WTC11 (cell line): ENCODE measurements around the gene TP53AIP1. TPM values are rescaled to one million over a fixed set of nuclear protein-coding genes. Genes with fewer than 3 reads are reported as not detected.

Experiments used
- ATAC-seq: fragments of 200-7000 bp; cut with Tn5 transposase; 2 replicates; pipeline ENCODE4 v1.10.0; 2021; ENCODE audit warnings: mild to moderate bottlenecking, moderate library complexity
- CTCF ChIA-PET: fragments of 300-600 bp; sonication (Branson Sonifier 250); formaldehyde crosslinking; loops from one replicate; lab custom pipeline; 2021; ENCODE audit warnings: antibody characterized with exemption; lab: Charles Lee
- POLR2A ChIA-PET: fragments of 350-600 bp; sonication (Branson Sonifier 250); formaldehyde crosslinking; loops from one replicate; lab custom pipeline; 2021; ENCODE audit warnings: antibody characterized with exemption; lab: Charles Lee
- DNase-seq: peaks from one replicate; pipeline ENCODE4 v3.0.0; 2021; ENCODE audit warnings: low spot score
- H3K27ac Mint-ChIP-seq: 2 replicates; pipeline ENCODE4 v1.8.0; 2021; ENCODE audit warnings: mixed read lengths
- H3K27me3 Mint-ChIP-seq: 2 replicates; pipeline ENCODE4 v1.8.0; 2021; ENCODE audit warnings: low read depth, mild to moderate bottlenecking, moderate library complexity, mixed read lengths
- H3K36me3 Mint-ChIP-seq: 2 replicates; pipeline ENCODE4 v1.8.0; 2021; ENCODE audit warnings: mixed read lengths
- H3K4me1 Mint-ChIP-seq: 2 replicates; pipeline ENCODE4 v1.8.0; 2022; ENCODE audit warnings: mixed read lengths
- H3K4me3 Mint-ChIP-seq: 2 replicates; pipeline ENCODE4 v1.8.0; 2021; ENCODE audit warnings: mild to moderate bottlenecking, moderate library complexity, mixed read lengths
- H3K9me3 Mint-ChIP-seq: 2 replicates; pipeline ENCODE4 v1.8.0; 2021; ENCODE audit warnings: mixed read lengths
- ARID4B ChIP-seq: sonication (generic); formaldehyde crosslinking; IDR thresholded peaks from 2 replicates; pipeline ENCODE4 v1.8.0; 2023; ENCODE audit warnings: missing genetic modification reagents, mild to moderate bottlenecking, borderline replicate concordance
- CREM ChIP-seq: sonication (generic); formaldehyde crosslinking; IDR thresholded peaks from 2 replicates; pipeline ENCODE4 v1.8.1; 2022; ENCODE audit warnings: mild to moderate bottlenecking, missing genetic modification reagents, moderate library complexity
- ELF4 ChIP-seq: sonication (generic); formaldehyde crosslinking; IDR thresholded peaks from 2 replicates; pipeline ENCODE4 v1.8.1; 2022; ENCODE audit warnings: low read depth, mild to moderate bottlenecking, moderate library complexity, missing genetic modification reagents
- GABPB1 ChIP-seq: sonication (generic); formaldehyde crosslinking; IDR thresholded peaks from 2 replicates; pipeline ENCODE4 v1.8.1; 2023; ENCODE audit warnings: mild to moderate bottlenecking, missing genetic modification reagents
- JAZF1 ChIP-seq: fragments of 250-450 bp; sonication (Bioruptor Pico); IDR thresholded peaks from 2 replicates; pipeline ENCODE4 v1.9.0; 2021; ENCODE audit warnings: moderate library complexity, mild to moderate bottlenecking, inconsistent platforms
- KAT7 ChIP-seq: sonication (generic); formaldehyde crosslinking; IDR thresholded peaks from 2 replicates; pipeline ENCODE4 v1.8.1; 2023; ENCODE audit warnings: missing genetic modification reagents, mild to moderate bottlenecking, borderline replicate concordance
- PRDM15 ChIP-seq: sonication (generic); formaldehyde crosslinking; IDR thresholded peaks from 2 replicates; pipeline ENCODE4 v1.8.0; 2022; ENCODE audit warnings: missing genetic modification reagents
- RORB ChIP-seq: fragments of 250-450 bp; sonication (Bioruptor Pico); IDR thresholded peaks from 2 replicates; pipeline ENCODE4 v1.9.0; 2021; ENCODE audit warnings: mild to moderate bottlenecking
- ZNF121 ChIP-seq: sonication (generic); formaldehyde crosslinking; IDR thresholded peaks from 2 replicates; pipeline ENCODE4 v1.8.0; 2023; ENCODE audit warnings: missing genetic modification reagents
- ZNF281 ChIP-seq: sonication (generic); formaldehyde crosslinking; IDR thresholded peaks from 2 replicates; pipeline ENCODE4 v1.8.0; 2023; ENCODE audit warnings: mild to moderate bottlenecking, missing genetic modification reagents
- ZNF317 ChIP-seq: sonication (generic); formaldehyde crosslinking; IDR thresholded peaks from 2 replicates; pipeline ENCODE4 v1.8.1; 2023; ENCODE audit warnings: low read depth, mild to moderate bottlenecking, moderate library complexity, missing genetic modification reagents, borderline replicate concordance
- ZNF396 ChIP-seq: fragments of 250-450 bp; sonication (Bioruptor Pico); IDR thresholded peaks from 2 replicates; pipeline ENCODE4 v1.8.0; 2021; ENCODE audit warnings: mild to moderate bottlenecking, moderate library complexity, borderline replicate concordance
- ZNF423 ChIP-seq: fragments of 250-450 bp; sonication (Bioruptor Pico); IDR thresholded peaks from 2 replicates; pipeline ENCODE4 v2.1.2; 2022; ENCODE audit warnings: mild to moderate bottlenecking, moderate library complexity
- ZNF512 ChIP-seq: sonication (generic); formaldehyde crosslinking; IDR thresholded peaks from 2 replicates; pipeline ENCODE4 v1.8.1; 2022; ENCODE audit warnings: missing genetic modification reagents, borderline replicate concordance
- ZNF671 ChIP-seq: fragments of 250-450 bp; sonication (Bioruptor Pico); IDR thresholded peaks from 2 replicates; pipeline ENCODE4 v1.8.0; 2021; ENCODE audit warnings: mild to moderate bottlenecking
- total RNA-seq: library from RNA; stranded (reverse); gene quantifications from 3 replicates; pipeline ENCODE4 v1.2.3, GENCODE V29; 2021

TP53AIP1 gene
- total RNA-seq, 1 experiment from 2014 or later = 0.07 TPM

GRCh38 chr11:128892866-128893565 lies 49.7 kb downstream of the TP53AIP1 start:
- H3K4me3 Mint-ChIP-seq = no peak overlapping the region
- no peaks in the 10 kb centered on the region for H3K9me3 Mint-ChIP-seq
- ChIA-PET POLR2A (interaction anchor here (0.9 to 1.9 kb wide), 2 partner anchors 9 kb away, joined by 3 to 8 read pairs; no protein-coding TSS in a partner anchor), CTCF (interaction anchor here (0.9 to 10.8 kb wide), 6 partner anchors 8 to 63 kb away, joined by 3 to 245 read pairs (median 17); no protein-coding TSS in a partner anchor)
- peaks cover 92% of the 10 kb centered on the region for H3K27me3 Mint-ChIP-seq
- ATAC-seq (no peak), DNase-seq (no peak)
- peaks cover 24% of the 10 kb centered on the region for H3K4me1 Mint-ChIP-seq
- H3K27ac Mint-ChIP-seq = no peak overlapping the region
- no peak for TF ChIP-seq RORB
- no peak for TF ChIP-seq KAT7 (CRISPR knock-in tag)
- TF ChIP-seq ELF4 (CRISPR knock-in tag) = no peak
- TF ChIP-seq ZNF396 = no peak
- TF ChIP-seq ZNF121 (CRISPR knock-in tag) = 0 out of 2 replicates have a peak, but pooled peaks have one; percentile 15
- peak; percentile 70; the same call in 1 of the 2 replicates for TF ChIP-seq GABPB1 (CRISPR knock-in tag)
- TF ChIP-seq PRDM15 = no peak
- TF ChIP-seq ZNF281 (CRISPR knock-in tag) = no peak
- no peak for TF ChIP-seq ZNF423
- no peak for TF ChIP-seq CREM (CRISPR knock-in tag)
- no peak for TF ChIP-seq JAZF1 (CRISPR knock-in tag)
- no peak for TF ChIP-seq ZNF512 (CRISPR knock-in tag)
- no peak for TF ChIP-seq ZNF671
- TF ChIP-seq ARID4B = no peak
- TF ChIP-seq ZNF317 (CRISPR knock-in tag) = no peak
- TF ChIP-seq, all 79 proteins: peak for 2
- H3K36me3 Mint-ChIP-seq = no peaks in the 10 kb centered on the region
